ENCODE measurements around the gene RAVER1.
"Not testable (repeated sequence)": the region's sequence is repeated elsewhere in the genome, so short reads cannot be mapped to it uniquely, and the experiment has no call there.

DNA sequence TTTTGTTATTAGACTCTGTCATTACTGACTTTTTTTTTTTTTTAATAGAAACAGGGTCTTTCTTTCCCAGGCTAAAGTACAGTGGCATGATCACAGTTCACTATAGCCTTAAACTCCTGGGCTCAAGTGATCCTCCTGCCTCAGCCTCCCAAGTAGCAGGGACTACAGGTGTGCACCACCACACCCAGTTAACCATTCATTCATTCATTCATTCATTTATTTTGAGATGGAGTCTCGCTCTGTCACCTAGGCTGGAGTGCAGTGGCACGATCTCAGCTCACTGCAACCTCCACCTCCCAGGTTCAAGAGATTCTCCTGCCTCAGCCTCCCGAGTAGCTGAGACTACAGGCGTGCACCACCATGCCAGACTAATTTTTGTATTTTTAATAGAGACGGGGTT is 51.3 kb downstream of the RAVER1 start:
- TF ChIP-seq, protein P1, sequence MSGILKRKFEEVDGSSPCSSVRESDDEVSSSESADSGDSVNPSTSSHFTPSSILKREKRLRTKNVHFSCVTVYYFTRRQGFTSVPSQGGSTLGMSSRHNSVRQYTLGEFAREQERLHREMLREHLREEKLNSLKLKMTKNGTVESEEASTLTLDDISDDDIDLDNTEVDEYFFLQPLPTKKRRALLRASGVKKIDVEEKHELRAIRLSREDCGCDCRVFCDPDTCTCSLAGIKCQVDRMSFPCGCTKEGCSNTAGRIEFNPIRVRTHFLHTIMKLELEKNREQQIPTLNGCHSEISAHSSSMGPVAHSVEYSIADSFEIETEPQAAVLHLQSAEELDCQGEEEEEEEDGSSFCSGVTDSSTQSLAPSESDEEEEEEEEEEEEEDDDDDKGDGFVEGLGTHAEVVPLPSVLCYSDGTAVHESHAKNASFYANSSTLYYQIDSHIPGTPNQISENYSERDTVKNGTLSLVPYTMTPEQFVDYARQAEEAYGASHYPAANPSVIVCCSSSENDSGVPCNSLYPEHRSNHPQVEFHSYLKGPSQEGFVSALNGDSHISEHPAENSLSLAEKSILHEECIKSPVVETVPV (CRISPR knock-in tag; IDR thresholded peaks at IDR 0.05), result not testable (repeated sequence)
- not testable (repeated sequence) for TF ChIP-seq ZFP3 (CRISPR knock-in tag; IDR thresholded peaks at IDR 0.05); RARB (CRISPR knock-in tag; IDR thresholded peaks at IDR 0.05); ZNF565 (CRISPR knock-in tag; conservative IDR thresholded peaks at IDR 0.05; ENCODE audit: low read depth); TCF4 (CRISPR knock-in tag; IDR thresholded peaks at IDR 0.05; ENCODE audit: borderline replicate concordance)
- TF ChIP-seq, protein P2, sequence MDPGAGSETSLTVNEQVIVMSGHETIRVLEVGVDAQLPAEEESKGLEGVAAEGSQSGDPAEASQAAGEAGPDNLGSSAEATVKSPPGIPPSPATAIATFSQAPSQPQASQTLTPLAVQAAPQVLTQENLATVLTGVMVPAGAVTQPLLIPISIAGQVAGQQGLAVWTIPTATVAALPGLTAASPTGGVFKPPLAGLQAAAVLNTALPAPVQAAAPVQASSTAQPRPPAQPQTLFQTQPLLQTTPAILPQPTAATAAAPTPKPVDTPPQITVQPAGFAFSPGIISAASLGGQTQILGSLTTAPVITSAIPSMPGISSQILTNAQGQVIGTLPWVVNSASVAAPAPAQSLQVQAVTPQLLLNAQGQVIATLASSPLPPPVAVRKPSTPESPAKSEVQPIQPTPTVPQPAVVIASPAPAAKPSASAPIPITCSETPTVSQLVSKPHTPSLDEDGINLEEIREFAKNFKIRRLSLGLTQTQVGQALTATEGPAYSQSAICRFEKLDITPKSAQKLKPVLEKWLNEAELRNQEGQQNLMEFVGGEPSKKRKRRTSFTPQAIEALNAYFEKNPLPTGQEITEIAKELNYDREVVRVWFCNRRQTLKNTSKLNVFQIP (CRISPR knock-in tag; IDR thresholded peaks at IDR 0.05; ENCODE audit: borderline replicate concordance, low read depth), result not testable (repeated sequence)
